GM19452 (cell line): ENCODE results near the gene ANGPTL2.

Experiments used
- ATAC-seq: cut with Tn5 transposase; IDR thresholded peaks from one replicate; pipeline ENCODE4 v1.9.1; 2021; ENCODE audit not compliant: unreplicated experiment

The ANGPTL2 gene

GRCh38 chr9:127121628-127122175 is 733 bp downstream of the ANGPTL2 start:
- no peak for ATAC-seq

DNA sequence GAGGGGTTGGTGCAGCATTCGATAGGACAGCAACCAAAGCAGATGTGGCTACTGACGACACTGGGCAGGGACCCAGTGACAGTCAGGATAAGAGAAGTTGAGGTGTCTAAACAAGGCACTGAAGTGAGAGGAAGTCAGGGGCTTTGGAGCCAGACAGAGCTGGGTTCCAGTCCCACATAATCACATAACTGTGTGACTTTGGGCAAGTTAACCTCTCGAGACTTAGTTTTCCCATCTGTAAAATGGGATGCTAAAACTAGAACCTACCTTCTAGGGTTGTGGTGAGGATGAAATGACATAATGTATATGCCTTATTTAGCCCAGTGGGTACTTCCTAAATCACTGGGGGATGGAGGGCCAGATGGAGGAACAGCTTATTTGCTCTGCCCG is 3.1 kb downstream of the ANGPTL2 start:
- no peak for ATAC-seq

- no peak for ATAC-seq
These were observed 3.7 kb downstream of the ANGPTL2 start for GRCh38 chr9:127118597-127119319.

DNA sequence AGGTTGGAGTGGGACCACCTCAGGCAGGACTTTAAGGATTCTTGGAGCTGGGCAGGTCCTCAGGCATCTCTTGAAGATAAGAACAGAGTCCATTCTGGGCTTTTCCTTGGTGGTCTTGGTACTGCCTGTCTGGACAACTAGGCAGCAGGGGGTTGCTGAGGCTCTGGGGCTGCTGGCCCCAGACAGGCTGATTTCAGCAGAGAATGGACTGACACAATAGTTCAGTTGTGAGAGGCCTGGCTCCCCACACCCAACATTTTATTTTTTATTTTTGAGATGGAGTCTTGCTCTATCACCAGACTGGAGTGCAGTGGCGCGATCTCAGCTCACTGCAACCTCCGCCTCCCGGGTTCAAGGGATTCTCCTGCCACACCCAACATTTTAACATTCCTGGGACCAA is 4.6 kb downstream of the ANGPTL2 start:
- ATAC-seq = no peak

- ATAC-seq = no peak
These were observed 5.5 kb downstream of the ANGPTL2 start for GRCh38 chr9:127116957-127117356.

DNA sequence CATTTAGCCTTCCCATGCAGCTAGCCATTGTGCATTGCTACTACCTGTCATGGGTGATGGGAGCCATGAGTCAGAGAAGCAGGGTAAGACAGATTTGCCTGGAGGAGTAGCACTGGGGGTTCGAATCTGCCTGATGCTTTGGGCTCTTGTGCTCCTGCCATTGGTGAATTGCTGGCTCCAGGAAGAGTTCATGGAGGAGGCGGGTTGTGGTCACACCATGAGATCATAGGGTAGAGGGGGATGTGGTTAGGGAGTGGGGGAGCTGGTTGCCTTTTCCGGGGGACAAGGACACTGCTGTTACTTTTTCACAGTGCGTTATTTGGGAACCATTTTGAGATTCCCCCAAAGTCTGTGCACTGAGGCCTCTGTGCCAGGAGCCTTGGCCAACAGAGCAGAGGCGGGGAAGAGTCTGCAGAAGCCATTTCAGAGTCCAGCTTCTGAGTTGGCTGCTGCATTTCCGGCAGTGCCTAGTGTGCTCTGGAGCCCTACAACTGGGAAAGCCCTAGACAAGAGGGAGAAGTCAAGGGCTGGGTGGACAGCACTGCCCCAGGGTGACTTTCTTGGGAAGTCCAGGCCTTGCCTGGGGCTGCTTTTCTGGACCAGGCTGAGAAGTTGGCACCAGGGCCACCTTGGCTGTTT is 6.2 kb downstream of the ANGPTL2 start:
- no peak for ATAC-seq

- ATAC-seq = no peak
These were observed 7.8 kb downstream of the ANGPTL2 start for GRCh38 chr9:127114606-127115005.

DNA sequence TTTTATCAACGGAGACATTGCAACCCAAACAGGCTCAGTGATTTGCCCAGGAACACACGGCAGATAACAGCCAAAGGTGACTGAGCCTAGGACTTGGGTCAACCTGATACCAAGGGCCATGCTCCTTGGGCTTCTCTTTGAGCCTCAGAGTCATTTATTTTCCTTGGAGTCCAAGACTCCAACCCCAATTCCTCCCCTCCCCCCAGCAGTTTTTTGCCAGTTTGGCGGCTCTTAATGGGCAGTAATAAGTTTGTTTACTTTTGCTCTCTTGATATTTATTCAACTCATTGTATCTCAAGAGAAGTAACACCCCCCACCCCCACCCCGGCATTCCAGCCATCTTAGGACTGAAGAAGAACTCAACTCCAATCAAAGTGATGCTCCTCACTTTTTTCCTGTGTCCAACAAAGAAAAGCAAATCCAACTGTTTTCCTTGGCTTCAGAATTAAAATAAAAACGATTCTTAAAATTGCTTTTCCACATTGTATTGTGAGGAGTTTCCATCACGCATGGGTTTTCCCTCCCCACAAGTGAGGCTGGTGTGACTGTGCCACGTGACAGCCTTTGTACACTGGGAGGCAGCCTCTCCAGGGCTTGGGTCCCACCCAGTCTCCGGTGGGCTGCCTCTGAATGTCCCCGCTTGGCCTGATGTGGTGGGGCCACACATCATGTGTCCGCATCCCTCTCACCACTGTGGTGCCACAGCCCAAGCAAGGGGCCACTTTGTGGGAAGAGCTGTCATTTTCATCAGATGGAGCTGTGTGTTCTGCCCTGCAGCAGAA is 9.1 kb downstream of the ANGPTL2 start:
- no peak for ATAC-seq

DNA sequence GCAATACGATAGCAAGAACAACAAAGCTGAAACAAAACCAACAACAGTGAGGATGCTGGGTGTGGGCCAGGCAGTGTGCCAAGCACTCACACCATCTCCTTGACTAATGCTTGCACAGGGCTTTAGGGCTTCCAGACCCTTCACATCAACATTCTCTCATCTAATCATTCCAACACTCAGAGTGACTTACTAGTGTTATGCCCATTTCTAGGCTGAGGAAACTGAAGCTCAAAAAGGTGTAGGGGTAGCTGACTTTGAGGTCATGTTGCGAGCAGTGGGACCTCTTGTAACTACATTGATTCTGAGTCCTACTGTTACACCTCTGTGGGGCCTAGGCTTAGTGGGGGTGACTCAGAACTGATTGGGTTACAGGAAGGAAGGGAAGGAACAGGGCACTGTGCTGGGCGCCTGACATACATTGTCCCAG is 9.7 kb downstream of the ANGPTL2 start:
- ATAC-seq = no peak

GRCh38 chr9:127112056-127112455 is 10.4 kb downstream of the ANGPTL2 start:
- ATAC-seq = no peak

- no peak for ATAC-seq
These were observed 13.2 kb downstream of the ANGPTL2 start for GRCh38 chr9:127109212-127109711.

GRCh38 chr9:127107929-127108876 is 14.2 kb downstream of the ANGPTL2 start:
- no peak for ATAC-seq

- no peak for ATAC-seq
These were observed 15.1 kb downstream of the ANGPTL2 start for GRCh38 chr9:127107171-127107928.

DNA sequence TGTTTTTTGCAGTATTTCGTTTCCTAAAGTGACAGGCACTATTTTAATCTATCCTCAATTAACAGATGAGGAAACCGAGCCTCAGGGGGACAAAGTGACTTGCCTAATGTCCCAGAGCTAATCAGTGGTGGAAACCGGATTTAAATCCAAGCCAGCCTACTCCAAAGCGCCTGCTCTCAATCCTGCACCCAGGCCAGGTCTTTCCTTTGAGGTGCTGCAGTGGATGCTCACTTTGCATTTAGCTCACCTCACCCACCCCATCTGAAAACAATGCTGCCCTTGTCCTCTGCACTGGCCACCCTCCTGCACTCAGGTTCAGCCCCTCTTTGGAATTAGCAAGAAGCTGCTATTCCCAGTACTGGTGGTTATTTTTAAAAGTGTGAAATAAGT is 16.0 kb downstream of the ANGPTL2 start:
- ATAC-seq = no peak

- no peak for ATAC-seq
These were observed 16.5 kb downstream of the ANGPTL2 start for GRCh38 chr9:127105805-127106465.

DNA sequence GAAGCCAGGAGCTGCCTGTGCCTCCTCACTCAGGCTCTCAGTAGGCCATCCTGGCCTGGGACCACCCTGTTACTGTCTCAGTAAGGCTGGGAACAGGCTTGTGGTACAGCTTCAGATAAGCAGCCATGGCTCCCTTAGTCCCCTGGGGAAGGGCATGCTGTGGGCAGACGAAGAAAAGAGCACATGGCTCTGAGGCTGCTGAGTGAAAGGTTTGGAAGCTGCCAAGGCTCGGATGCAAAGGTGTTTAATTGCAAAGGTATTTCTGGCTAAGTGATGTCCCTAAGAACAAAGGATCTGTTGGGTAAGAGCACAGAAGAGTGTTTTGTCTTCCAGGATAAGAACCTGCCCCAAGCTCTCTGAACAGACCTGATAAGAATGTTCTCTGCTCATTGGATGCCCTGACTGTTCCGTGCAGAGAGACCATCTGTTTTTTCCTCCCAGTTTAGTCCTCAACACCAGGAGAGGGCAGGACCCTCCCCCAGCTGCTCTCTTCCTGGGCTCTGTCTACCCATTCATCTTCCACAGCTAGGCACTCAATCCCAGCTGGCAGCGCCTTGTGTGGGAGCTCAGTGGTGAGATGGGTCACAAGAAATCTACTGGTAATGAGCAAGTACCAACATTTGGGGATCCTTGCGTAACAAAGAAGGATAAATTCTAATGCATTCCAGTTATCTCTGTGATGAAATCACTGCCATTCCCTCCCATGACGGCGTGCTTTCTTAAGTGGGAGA is 17.7 kb downstream of the ANGPTL2 start:
- ATAC-seq = no peak

- no peak for ATAC-seq
These were observed 19.6 kb downstream of the ANGPTL2 start for GRCh38 chr9:127102788-127103187.

DNA sequence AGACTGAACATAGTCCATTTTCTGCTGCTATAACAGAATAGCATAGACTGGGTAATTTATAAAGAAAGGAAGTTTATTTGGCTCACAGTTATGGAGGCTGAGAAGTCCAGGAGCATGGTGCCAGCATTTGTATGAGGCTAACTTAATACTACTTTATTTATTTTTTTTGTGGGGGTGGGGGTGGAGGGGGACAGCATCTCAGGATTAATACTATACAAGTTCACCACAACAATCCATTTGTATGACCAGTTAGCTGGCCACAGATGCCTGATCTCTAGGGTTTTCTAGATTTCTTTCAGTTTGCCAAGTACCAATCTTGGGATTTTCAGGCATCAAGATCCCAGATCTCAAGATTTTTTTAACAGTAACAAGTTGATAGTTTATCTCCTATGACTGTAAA is 20.3 kb downstream of the ANGPTL2 start:
- no peak for ATAC-seq
